Measurements from ENCODE around the gene SOCS3.
"Not testable (repeated sequence)": the region's sequence is repeated elsewhere in the genome, so short reads cannot be mapped to it uniquely, and the experiment has no call there.

SOCS3 gene

GRCh38 chr17:78313735-78314648, 45.9 kb downstream of the SOCS3 start:
- Histone ChIP-seq H3K4me3 (ENCODE audit: low read length) (peak overlapping the region; percentile 51), H3K27me3 (replicated peaks; ENCODE audit: insufficient read depth, low read length) (peaks cover 76% of the 10 kb centered on the region), H3K9ac (ENCODE audit: low read length) (no peak overlapping the region), H3K79me2 (ENCODE audit: low read length) (no peaks in the 10 kb centered on the region), H3K4me2 (ENCODE audit: low read depth, low read length) (peak overlapping the region; percentile 87), H3K9me2 (replicated peaks; ENCODE audit: insufficient read depth, low read length) (no peaks in the 10 kb centered on the region), H3K36me3 (replicated peaks; ENCODE audit: insufficient read depth, low read length) (no peaks in the 10 kb centered on the region), H3K4me1 (ENCODE audit: low read length) (0 out of 2 replicates have a peak, but pooled peaks cover 15% of the 10 kb centered on the region), H2AFZ (ENCODE audit: low read length) (peak overlapping the region; percentile 47), H4K20me1 (ENCODE audit: insufficient read depth, low read length) (no peaks in the 10 kb centered on the region), H3K27ac (ENCODE audit: low read length) (no peak overlapping the region), H3K9me3 (replicated peaks; ENCODE audit: insufficient read depth, low read length) (no peaks in the 10 kb centered on the region), H3F3A (ENCODE audit: insufficient read depth, low read length) (no peaks in the 10 kb centered on the region)
- peak; percentile 74 for DNase-seq
- TF ChIP-seq EZH2phosphoT487 (IDR thresholded peaks at IDR 0.05; ENCODE audit: low read length): no peak
- no peak for TF ChIP-seq EZH2 (optimal IDR thresholded peaks at IDR 0.05; ENCODE audit: low read depth, low read length)
- no peak for TF ChIP-seq CTCF (IDR thresholded peaks at IDR 0.05; ENCODE audit: low read length)

GRCh38 chr17:78309659-78310255, 50.1 kb downstream of the SOCS3 start:
- not testable (repeated sequence) for H4K20me1 ChIP-seq (ENCODE audit: insufficient read depth, low read length); H3K36me3 ChIP-seq (replicated peaks; ENCODE audit: insufficient read depth, low read length); H2AFZ ChIP-seq (ENCODE audit: low read length); H3K4me1 ChIP-seq (ENCODE audit: low read length); H3K9me2 ChIP-seq (replicated peaks; ENCODE audit: insufficient read depth, low read length); DNase-seq; H3K27ac ChIP-seq (ENCODE audit: low read length); H3K9me3 ChIP-seq (replicated peaks; ENCODE audit: insufficient read depth, low read length); H3K4me3 ChIP-seq (ENCODE audit: low read length); H3K79me2 ChIP-seq (ENCODE audit: low read length); H3K4me2 ChIP-seq (ENCODE audit: low read depth, low read length); H3K9ac ChIP-seq (ENCODE audit: low read length); H3F3A ChIP-seq (ENCODE audit: insufficient read depth, low read length)
- peaks cover 73% of the 10 kb centered on the region for H3K27me3 ChIP-seq (replicated peaks; ENCODE audit: insufficient read depth, low read length)

- no peaks in the 10 kb centered on the region for H3F3A ChIP-seq (ENCODE audit: insufficient read depth, low read length)
- no peaks in the 10 kb centered on the region for H3K9me3 ChIP-seq (replicated peaks; ENCODE audit: insufficient read depth, low read length)
- H2AFZ ChIP-seq (ENCODE audit: low read length): no peak overlapping the region
- no peak overlapping the region for H3K27ac ChIP-seq (ENCODE audit: low read length)
- no peaks in the 10 kb centered on the region for H3K9me2 ChIP-seq (replicated peaks; ENCODE audit: insufficient read depth, low read length)
- H3K4me2 ChIP-seq (ENCODE audit: low read depth, low read length): no peak overlapping the region
- H3K79me2 ChIP-seq (ENCODE audit: low read length): no peaks in the 10 kb centered on the region
- H3K9ac ChIP-seq (ENCODE audit: low read length): no peak overlapping the region
- TF ChIP-seq EZH2 (optimal IDR thresholded peaks at IDR 0.05; ENCODE audit: low read depth, low read length): no peak
- TF ChIP-seq EZH2phosphoT487 (IDR thresholded peaks at IDR 0.05; ENCODE audit: low read length): no peak
- no peak for TF ChIP-seq CTCF (IDR thresholded peaks at IDR 0.05; ENCODE audit: low read length)
- no peak overlapping the region for H3K4me3 ChIP-seq (ENCODE audit: low read length)
- DNase-seq: no peak
- H3K36me3 ChIP-seq (replicated peaks; ENCODE audit: insufficient read depth, low read length): no peaks in the 10 kb centered on the region
- H4K20me1 ChIP-seq (ENCODE audit: insufficient read depth, low read length): no peaks in the 10 kb centered on the region
- H3K27me3 ChIP-seq (replicated peaks; ENCODE audit: insufficient read depth, low read length): peaks cover 76% of the 10 kb centered on the region
- H3K4me1 ChIP-seq (ENCODE audit: low read length): no peaks in the 10 kb centered on the region
These were observed 51.8 kb downstream of the SOCS3 start for GRCh38 chr17:78307887-78308638.
